ENCODE results near the gene SULF2. TPM values are rescaled to one million over a fixed set of nuclear protein-coding genes. Genes with fewer than 3 reads are reported as not detected.

The SULF2 gene
- total RNA-seq, 1 experiment from 2014 or later: 495 TPM

DNA sequence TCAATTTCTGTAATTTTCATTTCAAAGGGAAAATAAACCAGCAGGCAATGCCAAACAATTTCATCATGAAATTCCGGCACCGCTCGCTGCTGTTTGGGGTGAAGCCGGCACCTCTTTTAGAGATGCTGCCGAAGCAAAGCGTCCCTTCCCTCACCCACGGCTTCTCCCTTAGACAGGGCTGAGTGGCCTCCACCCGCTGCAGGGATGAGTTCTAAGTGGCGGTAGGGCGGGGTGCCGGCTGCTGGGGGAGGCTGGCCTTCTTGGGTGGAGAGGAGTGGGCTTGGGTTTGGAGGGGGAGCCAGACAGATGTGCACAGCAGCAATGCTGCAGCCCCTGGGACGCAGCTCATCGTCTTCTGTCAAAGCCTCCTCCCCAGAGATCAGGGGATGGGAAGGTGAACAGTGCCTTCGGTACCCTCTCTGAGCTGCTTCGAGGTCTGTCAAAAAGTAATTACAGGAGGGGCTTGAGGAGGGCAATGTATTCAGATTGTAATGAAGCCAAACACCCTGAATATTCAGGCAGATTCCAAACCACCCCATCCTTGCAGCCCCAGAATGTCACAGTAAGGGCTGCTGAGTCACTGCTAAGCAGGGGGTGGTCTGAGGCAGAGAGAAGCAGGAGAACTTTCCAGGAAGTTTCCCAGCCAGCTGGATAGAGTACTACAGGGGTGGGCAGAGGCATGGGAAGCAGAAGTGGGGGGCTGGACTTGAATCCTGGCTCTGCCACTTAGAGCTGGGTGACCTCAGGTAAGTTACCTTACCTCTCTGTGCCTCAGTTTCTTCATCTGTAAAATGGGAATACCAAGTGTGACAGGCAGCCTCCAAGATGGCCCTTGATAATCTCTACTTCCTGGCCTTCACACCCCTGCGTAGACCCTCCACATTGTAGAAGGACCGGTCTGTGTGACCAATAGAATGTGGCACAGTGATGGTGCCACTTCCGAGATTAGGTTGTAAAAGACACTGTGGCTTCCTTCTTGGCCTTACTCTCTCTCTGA lies 96.6 kb downstream of the SULF2 start:
- POLR2A ChIA-PET (ENCODE audit: unreplicated experiment): interaction anchor here (0.6 kb wide), 2 partner anchors 729 to 850 kb away, joined by 3 to 6 read pairs; no protein-coding TSS in a partner anchor
- no peak overlapping the region for H3K4me2 ChIP-seq
- H3K36me3 ChIP-seq (ENCODE audit: low read depth): peaks cover 68% of the 10 kb centered on the region
- no peaks in the 10 kb centered on the region for H3K27me3 ChIP-seq (ENCODE audit: insufficient read depth, low read depth)
- H3K9me2 ChIP-seq (ENCODE audit: insufficient read depth): no peaks in the 10 kb centered on the region
- intact Hi-C loops (cut with micrococcal nuclease; ENCODE audit: unreplicated experiment): no loop called here
- H3K9me3 ChIP-seq (ENCODE audit: insufficient read depth, low read depth): no peaks in the 10 kb centered on the region
- peak overlapping the region; percentile 9; the same call in 1 of the 2 replicates for H3K27ac ChIP-seq
- peaks cover 81% of the 10 kb centered on the region for H3F3A ChIP-seq (ENCODE audit: insufficient read depth, low read depth)
- no peak overlapping the region for H2AFZ ChIP-seq
- CTCF ChIA-PET: no interaction called here
- no peak overlapping the region for H3K4me3 ChIP-seq
- no peak for DNase-seq
- H3K79me2 ChIP-seq (ENCODE audit: low read depth): peaks cover 45% of the 10 kb centered on the region
- TF ChIP-seq EZH2 (IDR thresholded peaks at IDR 0.05; ENCODE audit: low read depth): no peak
- TF ChIP-seq, protein P1, sequence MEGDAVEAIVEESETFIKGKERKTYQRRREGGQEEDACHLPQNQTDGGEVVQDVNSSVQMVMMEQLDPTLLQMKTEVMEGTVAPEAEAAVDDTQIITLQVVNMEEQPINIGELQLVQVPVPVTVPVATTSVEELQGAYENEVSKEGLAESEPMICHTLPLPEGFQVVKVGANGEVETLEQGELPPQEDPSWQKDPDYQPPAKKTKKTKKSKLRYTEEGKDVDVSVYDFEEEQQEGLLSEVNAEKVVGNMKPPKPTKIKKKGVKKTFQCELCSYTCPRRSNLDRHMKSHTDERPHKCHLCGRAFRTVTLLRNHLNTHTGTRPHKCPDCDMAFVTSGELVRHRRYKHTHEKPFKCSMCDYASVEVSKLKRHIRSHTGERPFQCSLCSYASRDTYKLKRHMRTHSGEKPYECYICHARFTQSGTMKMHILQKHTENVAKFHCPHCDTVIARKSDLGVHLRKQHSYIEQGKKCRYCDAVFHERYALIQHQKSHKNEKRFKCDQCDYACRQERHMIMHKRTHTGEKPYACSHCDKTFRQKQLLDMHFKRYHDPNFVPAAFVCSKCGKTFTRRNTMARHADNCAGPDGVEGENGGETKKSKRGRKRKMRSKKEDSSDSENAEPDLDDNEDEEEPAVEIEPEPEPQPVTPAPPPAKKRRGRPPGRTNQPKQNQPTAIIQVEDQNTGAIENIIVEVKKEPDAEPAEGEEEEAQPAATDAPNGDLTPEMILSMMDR (conservative IDR thresholded peaks at IDR 0.05): no peak
- no TSS peak for BruUV-seq (replicated peaks)
- H3K4me1 ChIP-seq (replicated peaks; ENCODE audit: insufficient read depth): no peaks in the 10 kb centered on the region
- H4K20me1 ChIP-seq (ENCODE audit: insufficient read depth): peaks cover 89% of the 10 kb centered on the region

DNA sequence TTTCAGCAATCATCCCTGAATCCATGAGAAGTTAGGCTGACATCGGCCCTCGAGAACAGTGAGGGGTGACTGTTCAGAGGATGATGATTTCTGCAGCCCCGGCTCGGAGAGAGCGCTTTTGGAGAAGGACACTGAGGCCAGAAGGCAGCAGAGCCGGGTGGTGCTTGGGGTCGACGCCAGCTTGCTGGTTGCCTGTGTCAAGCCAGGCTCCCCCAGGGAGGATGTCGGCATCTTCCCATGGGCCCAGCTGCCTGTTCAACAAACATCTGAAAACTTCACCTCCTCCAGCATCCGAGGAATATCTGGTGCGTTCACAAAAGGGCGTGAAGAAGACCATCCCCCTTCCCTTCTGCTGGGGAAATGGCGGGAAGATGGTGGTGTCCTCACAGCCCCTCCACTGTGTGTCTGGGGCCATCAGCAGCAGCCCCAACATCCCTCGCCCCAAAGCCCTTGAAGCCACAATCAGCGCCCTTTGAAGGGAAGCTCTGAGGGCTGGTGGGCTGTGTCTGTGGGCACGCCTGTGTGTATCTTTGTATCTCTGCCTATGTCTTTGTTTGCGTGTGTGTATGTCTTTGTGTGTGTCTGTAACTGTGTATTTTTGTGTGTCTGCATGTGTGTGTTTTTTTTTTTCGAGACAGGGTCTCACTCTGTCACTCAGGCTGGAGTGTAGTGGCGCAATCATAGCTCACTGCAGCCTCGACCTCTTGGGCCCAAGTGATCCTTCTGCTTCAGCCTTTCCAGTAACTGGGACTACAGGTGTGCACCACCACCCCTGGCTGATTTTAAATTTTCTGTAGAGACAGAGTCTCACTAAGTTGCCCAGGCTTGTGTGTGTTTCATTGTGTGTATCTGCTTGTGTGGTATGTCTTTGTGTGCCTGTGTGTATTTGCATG lies 97.9 kb downstream of the SULF2 start:
- no TSS peak for BruUV-seq (replicated peaks)

More for the DNA sequence above, 97.9 kb downstream of the SULF2 start:
- H2AFZ ChIP-seq: no peak overlapping the region
- H3K27ac ChIP-seq: no peak overlapping the region
- H3K9me2 ChIP-seq (ENCODE audit: insufficient read depth): no peaks in the 10 kb centered on the region
- no peak overlapping the region for H3K4me3 ChIP-seq
- peaks cover 84% of the 10 kb centered on the region for H3F3A ChIP-seq (ENCODE audit: insufficient read depth, low read depth)
- peaks cover 78% of the 10 kb centered on the region for H3K36me3 ChIP-seq (ENCODE audit: low read depth)
- no peaks in the 10 kb centered on the region for H3K4me1 ChIP-seq (replicated peaks; ENCODE audit: insufficient read depth)
- H3K9me3 ChIP-seq (ENCODE audit: insufficient read depth, low read depth): no peaks in the 10 kb centered on the region
- ChIA-PET CTCF (no interaction called here), POLR2A (ENCODE audit: unreplicated experiment) (interaction anchor here (0.6 kb wide), 1 partner anchor 753 kb away, joined by 4 read pairs; no protein-coding TSS in a partner anchor)
- no peak overlapping the region for H3K4me2 ChIP-seq
- DNase-seq: no peak
- no peak for TF ChIP-seq EZH2 (IDR thresholded peaks at IDR 0.05; ENCODE audit: low read depth)
- TF ChIP-seq, protein P1 (conservative IDR thresholded peaks at IDR 0.05): no peak
- peaks cover 38% of the 10 kb centered on the region for H3K79me2 ChIP-seq (ENCODE audit: low read depth)
- intact Hi-C loops (cut with micrococcal nuclease; ENCODE audit: unreplicated experiment): no loop called here
- H3K27me3 ChIP-seq (ENCODE audit: insufficient read depth, low read depth): no peaks in the 10 kb centered on the region
- peaks cover 81% of the 10 kb centered on the region for H4K20me1 ChIP-seq (ENCODE audit: insufficient read depth)

All from PC-9 (cell line).